PC-3 (cell line): ENCODE results near the gene DRGX. TPM values are rescaled to one million over a fixed set of nuclear protein-coding genes. Genes with fewer than 3 reads are reported as not detected.

ENCODE experiments used
- ATAC-seq: fragments of 200-7000 bp; cut with Tn5 transposase; 2 replicates; pipeline ENCODE4 v1.9.1; 2020; ENCODE audit warnings: mild to moderate bottlenecking, moderate library complexity
- BruUV-seq: library from RNA; stranded (reverse); fragments of 400-500 nt; replicated peaks from 2 replicates; lab custom pipeline; 2021; lab: Mats Ljungman, UMichigan
- CTCF ChIA-PET: fragments of 300-600 bp; sonication (Branson Sonifier 250); formaldehyde crosslinking; loops from one replicate; lab custom pipeline; 2022; ENCODE audit warnings: antibody characterized with exemption; lab: Charles Lee
- POLR2A ChIA-PET: fragments of 300-600 bp; sonication (Branson Sonifier 250); formaldehyde crosslinking; loops from one replicate; lab custom pipeline; 2022; ENCODE audit warnings: antibody characterized with exemption; ENCODE audit not compliant: unreplicated experiment; lab: Charles Lee
- DNase-seq: peaks from one replicate; pipeline ENCODE4 v3.0.0-alpha.2; 2015
- H2AFZ ChIP-seq: fragments of 300-600 bp; sonication (generic); 2 replicates; pipeline ENCODE4 v1.6.0; 2016; ENCODE audit warnings: antibody characterized with exemption, low read length
- H3F3A ChIP-seq: fragments of 300-600 bp; sonication (generic); one replicate; pipeline ENCODE4 v1.6.0; 2017; ENCODE audit warnings: antibody characterized with exemption, low read length, control low read depth, mild to moderate bottlenecking; ENCODE audit not compliant: unreplicated experiment
- H3K27ac ChIP-seq: fragments of 300-600 bp; sonication (generic); 2 replicates; pipeline ENCODE4 v1.5.1; 2016; ENCODE audit warnings: mild to moderate bottlenecking, low read length
- H3K27me3 ChIP-seq: fragments of 300-600 bp; sonication (generic); 2 replicates; pipeline ENCODE4 v1.6.1; 2016; ENCODE audit warnings: low read length, mixed read lengths
- H3K36me3 ChIP-seq: fragments of 300-600 bp; sonication (generic); 2 replicates; pipeline ENCODE4 v1.6.1; 2016; ENCODE audit warnings: low read depth, mixed run types, low read length, mixed read lengths
- H3K4me1 ChIP-seq: fragments of 300-600 bp; sonication (generic); 2 replicates; pipeline ENCODE4 v1.5.1; 2016; ENCODE audit warnings: low read length; ENCODE audit not compliant: insufficient read depth
- H3K4me2 ChIP-seq: fragments of 300-600 bp; sonication (generic); 2 replicates; pipeline ENCODE4 v1.6.0; 2016; ENCODE audit warnings: low read length
- H3K4me3 ChIP-seq: fragments of 300-600 bp; sonication (generic); 2 replicates; pipeline ENCODE4 v1.5.1; 2016; ENCODE audit warnings: mild to moderate bottlenecking, low read length, mixed read lengths
- H3K79me2 ChIP-seq: fragments of 300-600 bp; sonication (generic); 2 replicates; pipeline ENCODE4 v1.6.1; 2017; ENCODE audit warnings: low read length, mixed read lengths
- H3K9ac ChIP-seq: fragments of 300-600 bp; sonication (generic); 2 replicates; pipeline ENCODE4 v1.6.0; 2016; ENCODE audit warnings: mild to moderate bottlenecking, low read length
- H3K9me2 ChIP-seq: fragments of 300-600 bp; sonication (generic); replicated peaks from 2 replicates; pipeline ENCODE4 v1.6.1; 2016; ENCODE audit warnings: mixed run types, low read length, mixed read lengths
- H3K9me3 ChIP-seq: fragments of 300-600 bp; sonication (generic); 2 replicates; pipeline ENCODE4 v1.6.1; 2016; ENCODE audit warnings: low read length, mixed read lengths
- H4K20me1 ChIP-seq: fragments of 300-600 bp; sonication (generic); 2 replicates; pipeline ENCODE4 v1.6.1; 2016; ENCODE audit warnings: low read length, mixed read lengths
- CTCF ChIP-seq: fragments of 300-600 bp; sonication (generic); conservative IDR thresholded peaks from 2 replicates; pipeline ENCODE4 v1.5.1; 2017; ENCODE audit warnings: antibody characterized with exemption, low read depth, mild to moderate bottlenecking, low read length
- EZH2 ChIP-seq: fragments of 300-600 bp; sonication (generic); IDR thresholded peaks from one replicate; pipeline ENCODE4 v1.6.1; 2017; ENCODE audit warnings: antibody characterized with exemption, mild to moderate bottlenecking, low read length; ENCODE audit not compliant: unreplicated experiment
- EZH2phosphoT487 ChIP-seq: fragments of 300-600 bp; sonication (generic); IDR thresholded peaks from 2 replicates; pipeline ENCODE4 v1.6.1; 2018; ENCODE audit warnings: mild to moderate bottlenecking, antibody characterized with exemption, low read length, borderline replicate concordance
- intact Hi-C: fragments of 100-400 bp; cut with micrococcal nuclease; formaldehyde crosslinking; loops from 2 replicates; pipeline ENCODE4 v1.9.0; 2023
- total RNA-seq: library from RNA; depleted of rRNA; stranded (reverse); fragments of >200 nt; gene quantifications from 2 replicates; pipeline ENCODE4 v1.2.3, GENCODE V29; 2014

Gene DRGX
- total RNA-seq, 1 experiment from 2014 or later = 0.33 TPM

GRCh38 chr10:49394933-49395740 is 752 bp downstream of the DRGX start:
- Histone ChIP-seq H3K4me1 (peaks cover 12% of the 10 kb centered on the region; the same call in 1 of the 2 replicates), H3K36me3 (no peaks in the 10 kb centered on the region), H2AFZ (peak overlapping the region; percentile 54), H3K4me3 (peak overlapping the region; percentile 53), H3K4me2 (peak overlapping the region; percentile 76), H3K9me3 (no peaks in the 10 kb centered on the region), H3K27ac (no peak overlapping the region), H3K79me2 (no peaks in the 10 kb centered on the region), H3K27me3 (peaks cover 100% of the 10 kb centered on the region), H4K20me1 (no peaks in the 10 kb centered on the region), H3K9me2 (no peaks in the 10 kb centered on the region), H3K9ac (no peak overlapping the region), H3F3A (no peaks in the 10 kb centered on the region)
- no TSS peak for BruUV-seq
- ATAC-seq (peak; percentile 45), DNase-seq (peak; percentile 42)
- ChIA-PET POLR2A (no interaction called here), CTCF (no interaction called here)
- intact Hi-C loops = no loop called here
- no peak for TF ChIP-seq EZH2phosphoT487

- Histone ChIP-seq H3K27ac (no peak overlapping the region), H3K9ac (no peak overlapping the region), H2AFZ (no peak overlapping the region), H3K4me3 (no peak overlapping the region), H3K9me2 (no peaks in the 10 kb centered on the region), H3K9me3 (no peaks in the 10 kb centered on the region), H3F3A (no peaks in the 10 kb centered on the region), H3K79me2 (no peaks in the 10 kb centered on the region), H3K36me3 (no peaks in the 10 kb centered on the region), H4K20me1 (no peaks in the 10 kb centered on the region), H3K4me2 (no peak overlapping the region), H3K27me3 (peaks cover 100% of the 10 kb centered on the region), H3K4me1 (peaks cover 12% of the 10 kb centered on the region; the same call in 1 of the 2 replicates)
- BruUV-seq = no TSS peak
- no peak for ATAC-seq
- CTCF ChIA-PET = no interaction called here
- no peak for DNase-seq
- POLR2A ChIA-PET = no interaction called here
- TF ChIP-seq EZH2 = no peak
- TF ChIP-seq CTCF = peak; percentile 58
- TF ChIP-seq EZH2phosphoT487 = no peak
- intact Hi-C loops = no loop called here
These were observed 2.1 kb downstream of the DRGX start for GRCh38 chr10:49393757-49394156.

GRCh38 chr10:49393301-49393700 is 2.6 kb downstream of the DRGX start:
- H3K4me1 ChIP-seq = peaks cover 7% of the 10 kb centered on the region; the same call in 1 of the 2 replicates
- H3K9me3 ChIP-seq = no peaks in the 10 kb centered on the region
- H3K9ac ChIP-seq = no peak overlapping the region
- no peak for TF ChIP-seq CTCF
- no peak for TF ChIP-seq EZH2
- TF ChIP-seq EZH2phosphoT487 = no peak
- no TSS peak for BruUV-seq
- peaks cover 100% of the 10 kb centered on the region for H3K27me3 ChIP-seq
- no peaks in the 10 kb centered on the region for H3F3A ChIP-seq
- CTCF ChIA-PET = no interaction called here
- POLR2A ChIA-PET = no interaction called here
- H3K4me3 ChIP-seq = no peak overlapping the region
- ATAC-seq = no peak
- no peaks in the 10 kb centered on the region for H4K20me1 ChIP-seq
- no peaks in the 10 kb centered on the region for H3K79me2 ChIP-seq
- H3K9me2 ChIP-seq = no peaks in the 10 kb centered on the region
- H3K27ac ChIP-seq = no peak overlapping the region
- H2AFZ ChIP-seq = no peak overlapping the region
- no peak overlapping the region for H3K4me2 ChIP-seq
- intact Hi-C loops = no loop called here
- DNase-seq = no peak
- H3K36me3 ChIP-seq = no peaks in the 10 kb centered on the region
